AG08395 (cell line): ENCODE results near the gene ITGAX.
"Not testable (repeated sequence)": the region's sequence is repeated elsewhere in the genome, so short reads cannot be mapped to it uniquely, and the experiment has no call there.

Source experiments
- DNase-seq: peaks from one replicate; pipeline ENCODE4 v3.0.0; 2012; ENCODE audit warnings: mixed read lengths, low spot score

ITGAX gene

GRCh38 chr16:31410082-31410481 is 55.1 kb downstream of the ITGAX start:
- no peak for DNase-seq

- DNase-seq, result no peak
These were observed 56.3 kb downstream of the ITGAX start for GRCh38 chr16:31411024-31411844.

- no peak for DNase-seq
These were observed 57.8 kb downstream of the ITGAX start for GRCh38 chr16:31412750-31413149.

- no peak for DNase-seq
These were observed 58.4 kb downstream of the ITGAX start for GRCh38 chr16:31413381-31413780.

GRCh38 chr16:31413943-31414342 is 59.0 kb downstream of the ITGAX start:
- no peak for DNase-seq

GRCh38 chr16:31414706-31415105 is 59.7 kb downstream of the ITGAX start:
- no peak for DNase-seq

GRCh38 chr16:31416371-31416770 is 61.4 kb downstream of the ITGAX start:
- no peak for DNase-seq

- DNase-seq, result not testable (repeated sequence)
These were observed 62.1 kb downstream of the ITGAX start for GRCh38 chr16:31417036-31417435.

- DNase-seq, result no peak
These were observed 62.9 kb downstream of the ITGAX start for GRCh38 chr16:31417916-31418315.

GRCh38 chr16:31420037-31420436 is 65.1 kb downstream of the ITGAX start:
- DNase-seq, result no peak

GRCh38 chr16:31421587-31421986 is 66.6 kb downstream of the ITGAX start:
- DNase-seq, result no peak

- DNase-seq, result no peak
These were observed 68.3 kb downstream of the ITGAX start for GRCh38 chr16:31423241-31423640.

- DNase-seq, result no peak
These were observed 68.8 kb downstream of the ITGAX start for GRCh38 chr16:31423801-31424200.

GRCh38 chr16:31427441-31428278 is 72.7 kb downstream of the ITGAX start:
- peak; percentile 93 for DNase-seq

GRCh38 chr16:31428279-31428597 is 73.3 kb downstream of the ITGAX start, which contains the start of gene COX6A2:
Gene COX6A2 (minus strand): TSS chr16:31428360. CDS start chr16:31428325, 35 bp downstream.
- DNase-seq, result no peak

GRCh38 chr16:31428638-31429247 is 73.8 kb downstream of the ITGAX start:
- DNase-seq, result no peak

GRCh38 chr16:31429314-31429713 is 74.3 kb downstream of the ITGAX start:
- DNase-seq, result no peak

GRCh38 chr16:31429796-31430195 is 74.8 kb downstream of the ITGAX start:
- DNase-seq, result no peak

GRCh38 chr16:31430380-31431052 is 75.5 kb downstream of the ITGAX start:
- DNase-seq, result no peak
